Thymus (tissue), 11 donors: ENCODE data around the gene PATL2. TPM values are rescaled to one million over a fixed set of nuclear protein-coding genes. Genes with fewer than 3 reads are reported as not detected.
"Not testable (repeated sequence)": the region's sequence is repeated elsewhere in the genome, so short reads cannot be mapped to it uniquely, and the experiment has no call there.

Source experiments
- DNase-seq, 9 donors: peaks; one replicate each; pipeline ENCODE4 v3.0.0-alpha.2; 2013; ENCODE audit warnings: low spot score in 9 of 9, low read depth in 6 of 9, missing footprints in 1 of 9
- H3K27ac ChIP-seq, 2 donors: one replicate each; pipeline ENCODE4 v1.5.1; 2013; ENCODE audit warnings: control low read depth in 1 of 2, low read depth in 1 of 2, low read length in 1 of 2, mild to moderate bottlenecking in 1 of 2, moderate library complexity in 1 of 2
- H3K27me3 ChIP-seq, 2 donors: one replicate each; pipeline ENCODE4 v1.5.1; 2013; ENCODE audit warnings: low read length in 1 of 2; ENCODE audit not compliant: control insufficient read depth in 2 of 2, insufficient read depth in 1 of 2
- H3K36me3 ChIP-seq, 2 donors: one replicate each; pipeline ENCODE4 v1.5.1; 2013; ENCODE audit warnings: low read length in 1 of 2, mild to moderate bottlenecking in 1 of 2, moderate library complexity in 1 of 2; ENCODE audit not compliant: control insufficient read depth in 2 of 2, insufficient read depth in 2 of 2
- H3K4me1 ChIP-seq, 2 donors: one replicate each; pipeline ENCODE4 v1.5.1; 2013; ENCODE audit warnings: low read length in 2 of 2; ENCODE audit not compliant: control insufficient read depth in 2 of 2, insufficient read depth in 2 of 2
- H3K4me3 ChIP-seq, 2 donors: one replicate each; pipeline ENCODE4 v1.5.1; 2013; ENCODE audit warnings: low read length in 2 of 2, control low read depth in 1 of 2, mild to moderate bottlenecking in 1 of 2
- H3K9me3 ChIP-seq, 2 donors: one replicate each; pipeline ENCODE4 v1.5.1; 2013; ENCODE audit warnings: low read length in 1 of 2, mild to moderate bottlenecking in 1 of 2; ENCODE audit not compliant: control insufficient read depth in 2 of 2, insufficient read depth in 1 of 2
- WGBS: extraction: QIAGEN DNeasy Blood & Tissue Kit; methylation state at CpG from one replicate; pipeline ENCODE4 v1.1.7; 2013; 5-methylcytosine and 5-hydroxymethylcytosine counted together
- polyA plus RNA-seq: library from polyadenylated mRNA; stranded (reverse); fragments of 200-250 nt; gene quantifications from one replicate; pipeline ENCODE4 v1.2.3, GENCODE V29; 2013
- total RNA-seq: library from RNA; stranded (reverse); fragments of 120-200 nt; gene quantifications from one replicate; pipeline ENCODE4 v1.2.4, GENCODE V29; 2013
- donor health status: healthy.

Gene PATL2
- total and polyA plus RNA-seq, 2 donors = 2.2 to 25.8 TPM

- DNase-seq = no peak
- Histone ChIP-seq H3K4me3 (no peak overlapping the region), H3K4me1 (no peaks in the 10 kb centered on the region), H3K27me3 (no peaks in the 10 kb centered on the region), H3K9me3 (no peaks in the 10 kb centered on the region), H3K36me3 (no peaks in the 10 kb centered on the region), H3K27ac (no peak overlapping the region)
- WGBS = 96% methylated on average over 2 of the region's 2 CpGs
These were observed 12.5 kb downstream of the PATL2 start for GRCh38 chr15:44698641-44699040.

DNA sequence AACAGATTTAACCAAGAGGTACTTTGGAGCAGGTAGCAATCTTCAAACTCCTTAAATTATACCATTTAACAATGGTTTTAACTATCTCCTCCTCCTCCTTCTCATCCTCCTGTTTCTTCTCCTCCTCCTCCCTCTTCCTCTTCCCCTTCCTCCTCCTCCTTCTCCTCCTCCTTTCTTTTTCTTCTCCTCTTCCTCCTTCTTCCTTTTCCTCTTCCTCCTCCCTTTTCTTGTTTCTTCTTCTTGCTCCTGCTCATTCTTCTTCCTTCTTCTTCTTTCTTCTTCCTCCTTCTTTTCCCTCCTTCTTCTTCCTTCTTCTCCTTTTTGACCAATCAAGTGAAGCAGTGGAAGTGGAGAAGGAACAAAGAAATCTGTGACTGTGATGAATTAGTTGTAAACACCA, 14.1 kb downstream of the PATL2 start:
- no peak for DNase-seq

DNA sequence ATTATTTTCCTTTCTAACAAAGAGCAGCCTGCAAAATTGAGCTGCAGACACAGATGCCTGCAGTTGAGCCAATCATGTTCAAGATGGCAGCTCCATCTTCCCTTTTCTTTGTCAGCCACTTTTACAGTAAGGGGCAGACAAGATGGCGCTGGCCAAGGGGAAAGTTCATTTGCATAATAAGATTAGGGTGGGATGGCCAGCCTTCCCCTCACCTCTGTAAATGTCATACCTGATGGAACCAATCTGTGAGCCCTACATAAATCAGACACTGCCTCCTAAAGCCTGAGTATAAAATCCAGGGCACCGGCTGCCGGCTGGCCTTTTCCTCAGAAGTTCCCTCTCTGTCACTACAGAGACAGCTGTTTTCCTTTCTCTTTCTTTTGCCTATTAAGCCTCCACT, 15.8 kb downstream of the PATL2 start:
- peaks cover 0 to 2% of the 10 kb centered on the region in 2 donors for H3K4me1 ChIP-seq
- 98% methylated on average over 3 of the region's 3 CpGs for WGBS
- no peaks in the 10 kb centered on the region for H3K36me3 ChIP-seq
- H3K4me3 ChIP-seq = no peak overlapping the region
- DNase-seq = no peak
- no peaks in the 10 kb centered on the region for H3K27me3 ChIP-seq
- no peak overlapping the region for H3K27ac ChIP-seq
- no peaks in the 10 kb centered on the region for H3K9me3 ChIP-seq

More for the DNA sequence above, 14.1 kb downstream of the PATL2 start:
- H3K4me3 ChIP-seq = no peak overlapping the region
- H3K9me3 ChIP-seq = no peaks in the 10 kb centered on the region
- no peaks in the 10 kb centered on the region for H3K4me1 ChIP-seq
- no peaks in the 10 kb centered on the region for H3K36me3 ChIP-seq
- no peaks in the 10 kb centered on the region for H3K27me3 ChIP-seq
- no peak overlapping the region for H3K27ac ChIP-seq

- Histone ChIP-seq H3K27ac (no peak overlapping the region), H3K36me3 (no peaks in the 10 kb centered on the region), H3K9me3 (no peaks in the 10 kb centered on the region), H3K27me3 (no peaks in the 10 kb centered on the region), H3K4me1 (peaks cover 0 to 4% of the 10 kb centered on the region in 2 donors), H3K4me3 (no peak overlapping the region)
- WGBS = 97% methylated on average over 4 of the region's 4 CpGs
- no peak for DNase-seq
These were observed 16.7 kb downstream of the PATL2 start for GRCh38 chr15:44694416-44694815.

DNA sequence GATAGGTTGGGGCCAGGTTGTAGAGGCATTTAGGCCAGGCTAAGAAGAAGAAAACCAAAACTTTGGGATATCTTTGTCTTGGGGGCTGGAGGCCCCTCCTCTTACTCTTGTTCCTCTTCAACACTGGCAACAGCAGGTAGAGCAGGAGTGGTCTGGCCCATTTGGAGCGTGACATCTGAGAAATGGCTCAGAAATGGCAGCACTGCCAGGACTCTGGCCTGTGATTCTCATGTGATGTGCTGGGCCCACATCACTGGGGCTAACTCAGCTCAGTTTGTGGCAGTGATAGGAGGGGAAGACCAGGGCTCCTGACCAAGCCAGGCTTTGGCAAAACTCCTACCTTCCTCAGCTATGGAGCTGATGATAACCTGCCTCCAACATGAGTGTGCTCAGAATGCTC, 18.5 kb downstream of the PATL2 start:
- 98% methylated on average over 1 of the region's 1 CpG for WGBS
- Histone ChIP-seq H3K4me3 (no peak overlapping the region), H3K9me3 (no peaks in the 10 kb centered on the region), H3K27me3 (no peaks in the 10 kb centered on the region), H3K4me1 (peaks cover 0 to 4% of the 10 kb centered on the region in 2 donors), H3K27ac (no peak overlapping the region), H3K36me3 (no peaks in the 10 kb centered on the region)
- no peak for DNase-seq

DNA sequence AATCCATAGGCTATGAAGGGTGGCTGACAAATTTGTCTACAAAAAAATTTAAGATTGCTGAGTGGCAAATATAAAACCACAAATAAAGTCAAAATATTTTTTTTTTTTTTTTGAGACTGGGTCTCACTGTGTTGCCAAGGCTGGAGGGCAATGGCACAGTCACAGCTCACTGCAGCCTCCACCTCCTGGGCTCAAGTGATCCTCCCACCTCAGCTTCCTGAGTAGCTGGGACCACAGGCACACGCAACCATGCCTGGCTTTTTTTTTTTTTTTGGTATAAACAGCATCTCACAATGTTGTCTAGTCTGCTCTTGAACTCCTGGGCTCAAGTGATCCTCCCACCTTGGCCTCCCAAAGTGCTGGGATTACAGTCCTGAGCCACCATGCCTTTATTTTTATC, 20.9 kb downstream of the PATL2 start:
- H3K4me3 ChIP-seq, H3K27ac ChIP-seq, DNase-seq, H3K9me3 ChIP-seq, H3K27me3 ChIP-seq, H3K4me1 ChIP-seq, H3K36me3 ChIP-seq: not testable (repeated sequence)
- WGBS = 10% methylated on average over 1 of the region's 1 CpG

GRCh38 chr15:44689318-44689717, 21.8 kb downstream of the PATL2 start:
- not testable (repeated sequence) for H3K36me3 ChIP-seq, H3K4me1 ChIP-seq, H3K27me3 ChIP-seq, DNase-seq, H3K4me3 ChIP-seq, H3K27ac ChIP-seq, H3K9me3 ChIP-seq
- 98% methylated on average over 2 of the region's 2 CpGs for WGBS

DNA sequence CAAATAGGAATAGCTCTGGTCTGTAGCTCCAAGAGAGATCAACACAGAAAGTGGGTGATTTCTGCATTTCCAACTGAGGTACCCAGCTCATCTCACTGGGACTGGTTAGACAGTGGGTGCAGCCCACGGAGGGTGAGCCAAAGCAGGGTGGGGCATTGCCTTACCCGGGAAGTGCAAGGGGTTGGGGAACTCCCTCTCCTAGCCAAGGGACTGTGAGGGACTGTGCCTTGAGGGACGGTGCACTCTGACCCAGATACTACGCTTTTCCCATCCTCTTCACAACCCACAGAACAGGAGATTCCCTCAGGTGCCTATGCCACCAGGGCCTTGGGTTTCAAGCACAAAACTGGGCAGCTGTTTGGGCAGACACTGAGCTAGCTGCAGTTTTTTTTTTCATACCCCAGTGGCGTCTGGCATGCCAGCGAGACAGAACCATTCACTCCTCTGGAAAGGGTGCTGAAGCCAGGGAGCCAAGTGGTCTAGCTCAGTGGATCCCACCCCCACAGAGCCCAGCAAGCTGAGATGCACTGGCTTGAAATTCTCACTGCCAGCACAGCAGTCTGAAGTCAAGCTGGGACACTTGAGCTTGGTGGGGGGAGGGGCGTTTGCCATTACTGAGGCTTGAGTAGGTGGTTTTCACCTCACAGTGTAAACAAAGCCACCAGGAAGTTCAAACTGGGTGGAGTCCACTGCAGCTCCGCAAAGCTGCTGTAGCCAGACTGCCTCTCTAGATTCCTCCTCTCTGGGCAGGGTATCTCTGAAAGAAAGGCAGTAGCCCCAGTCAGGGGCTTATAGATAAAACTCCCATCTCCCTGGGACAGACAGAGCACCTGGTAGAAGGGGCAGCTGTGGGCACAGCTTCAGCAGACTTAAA, 28.1 kb downstream of the PATL2 start:
- Histone ChIP-seq H3K27ac (peak overlapping the region; percentile 68 to 92), H3K4me1 (peaks cover 16 to 44% of the 10 kb centered on the region in 2 donors)
- DNase-seq = peak in 7 of 9 donors; percentile 51 to 90 (median 76)
- not testable (repeated sequence) for H3K27me3 ChIP-seq, H3K36me3 ChIP-seq, H3K9me3 ChIP-seq, H3K4me3 ChIP-seq
- 33% methylated on average over 8 of the region's 8 CpGs for WGBS

GRCh38 chr15:44682211-44682610, 28.9 kb downstream of the PATL2 start:
- H3K36me3 ChIP-seq = no peaks in the 10 kb centered on the region
- peak overlapping the region; percentile 68 to 92 for H3K27ac ChIP-seq
- H3K9me3 ChIP-seq = no peaks in the 10 kb centered on the region
- no peak overlapping the region for H3K4me3 ChIP-seq
- H3K4me1 ChIP-seq = peaks cover 19 to 52% of the 10 kb centered on the region in 2 donors
- DNase-seq = no peak
- 83% methylated on average over 2 of the region's 2 CpGs for WGBS
- H3K27me3 ChIP-seq = no peaks in the 10 kb centered on the region
